H1 (cell line): ENCODE measurements around the gene GNAT1. TPM values are rescaled to one million over a fixed set of nuclear protein-coding genes. Genes with fewer than 3 reads are reported as not detected.

Experiments used
- CTCF ChIA-PET: fragments of 300-600 bp; sonication (Branson Sonifier 250); formaldehyde crosslinking; loops from one replicate; lab custom pipeline; 2021; ENCODE audit not compliant: partially characterized antibody; lab: Charles Lee
- POLR2A ChIA-PET: fragments of 300-600 bp; sonication (Branson Sonifier 250); formaldehyde crosslinking; loops from one replicate; lab custom pipeline; 2021; ENCODE audit warnings: inconsistent platforms; ENCODE audit not compliant: partially characterized antibody; lab: Charles Lee
- DNase-seq, 2 experiments: peaks; one replicate each; pipeline versions ENCODE4 v3.0.0 to v3.0.0-alpha.2; 2010 to 2022; ENCODE audit warnings: low spot score in 2 of 2, low read depth in 1 of 2, mixed read lengths in 1 of 2
- FAIRE-seq: peaks from 2 replicates; lab custom pipeline; 2011; peaks lifted over from hg19 to GRCh38; lab: Jason Lieb, UNC
- H2AFZ ChIP-seq: 2 replicates; pipeline ENCODE4 v1.8.1; 2012; ENCODE audit warnings: low read length, inconsistent platforms
- H2AK5ac ChIP-seq: 2 replicates; pipeline ENCODE4 v1.6.1; 2013; ENCODE audit warnings: low read depth, low read length
- H2BK120ac ChIP-seq: replicated peaks from 2 replicates; pipeline ENCODE3; 2013; ENCODE audit warnings: low read depth, low read length, inconsistent platforms
- H2BK12ac ChIP-seq: 2 replicates; pipeline ENCODE4 v1.6.1; 2013; ENCODE audit warnings: low read depth, low read length
- H2BK15ac ChIP-seq: 2 replicates; pipeline ENCODE4 v1.6.1; 2013; ENCODE audit warnings: low read length
- H2BK20ac ChIP-seq: 2 replicates; pipeline ENCODE4 v1.6.1; 2013; ENCODE audit warnings: low read length
- H2BK5ac ChIP-seq: 2 replicates; pipeline ENCODE4 v1.6.1; 2013; ENCODE audit warnings: low read depth, low read length
- H3K14ac ChIP-seq: 2 replicates; pipeline ENCODE4 v1.6.1; 2013; ENCODE audit warnings: inconsistent platforms; ENCODE audit not compliant: insufficient read length
- H3K18ac ChIP-seq: 2 replicates; pipeline ENCODE4 v1.6.1; 2013; ENCODE audit warnings: low read length; ENCODE audit errors: extremely low read depth
- H3K23ac ChIP-seq: 2 replicates; pipeline ENCODE4 v1.6.1; 2013; ENCODE audit warnings: inconsistent platforms; ENCODE audit not compliant: insufficient read length
- H3K23me2 ChIP-seq: 2 replicates; pipeline ENCODE4 v1.6.1; 2013; ENCODE audit warnings: low read depth, low read length
- H3K27ac ChIP-seq: 2 replicates; pipeline ENCODE4 v1.6.1; 2011; ENCODE audit warnings: low read depth, low read length, inconsistent platforms
- H3K27me3 ChIP-seq, 4 experiments: replicated peaks in 1 of 4; 1 replicate in 1 of 4; 2 replicates in 3 of 4; pipeline versions ENCODE4 v1.6.1 to v1.8.1; 2011 to 2013; ENCODE audit warnings: low read length in 3 of 4, mild to moderate bottlenecking in 3 of 4, inconsistent platforms in 2 of 4, mixed read lengths in 2 of 4, moderate library complexity in 1 of 4; ENCODE audit not compliant: control insufficient read depth in 3 of 4, insufficient read depth in 3 of 4; ENCODE audit errors: extremely low read depth in 1 of 4
- H3K36me3 ChIP-seq, 4 experiments: 2 replicates each; pipeline versions ENCODE4 v1.6.1 to v1.8.1; 2011 to 2013; ENCODE audit warnings: mild to moderate bottlenecking in 4 of 4, low read length in 3 of 4, moderate library complexity in 2 of 4, control low read depth in 1 of 4, inconsistent platforms in 1 of 4; ENCODE audit not compliant: insufficient read depth in 4 of 4, control insufficient read depth in 2 of 4
- H3K4ac ChIP-seq: replicated peaks from 2 replicates; pipeline ENCODE3; 2013; ENCODE audit warnings: low read length, low read depth, mixed read lengths, inconsistent platforms; ENCODE audit not compliant: insufficient read length
- H3K4me1 ChIP-seq, 4 experiments: replicated peaks in 1 of 4; 1 replicate in 1 of 4; 2 replicates in 3 of 4; pipeline versions ENCODE4 v1.6.1 to v1.8.1; 2011 to 2013; ENCODE audit warnings: low read length in 3 of 4, inconsistent platforms in 2 of 4, mixed read lengths in 1 of 4; ENCODE audit not compliant: insufficient read depth in 4 of 4, control insufficient read depth in 3 of 4
- H3K4me2 ChIP-seq, 2 experiments: 2 replicates each; pipeline versions ENCODE4 v1.6.1 to v1.8.1; 2011 to 2013; ENCODE audit warnings: low read depth in 2 of 2, low read length in 2 of 2, control low read depth in 1 of 2, inconsistent platforms in 1 of 2, mild to moderate bottlenecking in 1 of 2; ENCODE audit not compliant: insufficient read depth in 1 of 2
- H3K4me3 ChIP-seq, 4 experiments: fragments of 200-600, 300-600 bp in 1 of 4; sonication (generic), shearing (Covaris generic), sonication (Bioruptor Twin) in 1 of 4; 2 replicates each; pipeline versions ENCODE4 v1.5.1 to v1.8.1; 2011 to 2016; ENCODE audit warnings: low read length in 4 of 4, low read depth in 3 of 4, control low read depth in 2 of 4, inconsistent platforms in 2 of 4, mild to moderate bottlenecking in 2 of 4, mixed read lengths in 1 of 4, moderate library complexity in 1 of 4; ENCODE audit not compliant: insufficient read depth in 2 of 4; ENCODE audit errors: extremely low read depth in 1 of 4
- H3K56ac ChIP-seq: replicated peaks from 2 replicates; pipeline ENCODE3; 2013; ENCODE audit warnings: low read depth, mild to moderate bottlenecking, mixed read lengths, low read length, inconsistent platforms; ENCODE audit not compliant: insufficient read length
- H3K79me1 ChIP-seq: 2 replicates; pipeline ENCODE4 v1.6.1; 2013; ENCODE audit warnings: low read depth, low read length, control low read depth
- H3K79me2 ChIP-seq, 2 experiments: 2 replicates each; pipeline versions ENCODE4 v1.6.1 to v1.8.1; 2012 to 2013; ENCODE audit warnings: low read length in 2 of 2, mild to moderate bottlenecking in 2 of 2, inconsistent platforms in 1 of 2; ENCODE audit not compliant: insufficient read depth in 2 of 2, control insufficient read depth in 1 of 2
- H3K9ac ChIP-seq, 4 experiments: replicated peaks in 1 of 4; 1 replicate in 1 of 4; 2 replicates in 3 of 4; pipeline versions ENCODE4 v1.6.1 to v1.8.1; 2011 to 2013; ENCODE audit warnings: low read depth in 3 of 4, low read length in 3 of 4, control low read depth in 2 of 4, mild to moderate bottlenecking in 2 of 4, moderate library complexity in 2 of 4, inconsistent platforms in 1 of 4; ENCODE audit errors: extremely low read depth in 1 of 4
- H3K9me3 ChIP-seq, 2 experiments: 2 replicates each; pipeline versions ENCODE4 v1.6.1 to v1.8.1; 2012 to 2013; ENCODE audit warnings: mild to moderate bottlenecking in 2 of 2, moderate library complexity in 2 of 2, control low read depth in 1 of 2, inconsistent platforms in 1 of 2, low read depth in 1 of 2, low read length in 1 of 2, mixed read lengths in 1 of 2; ENCODE audit not compliant: insufficient read depth in 2 of 2
- H4K20me1 ChIP-seq, 2 experiments: replicated peaks in 1 of 2; 2 replicates each; pipeline versions ENCODE3 to v1.8.1; 2011 to 2013; ENCODE audit warnings: inconsistent platforms in 2 of 2, low read length in 2 of 2, mild to moderate bottlenecking in 1 of 2; ENCODE audit not compliant: insufficient read depth in 2 of 2, control insufficient read depth in 1 of 2
- H4K5ac ChIP-seq: 2 replicates; pipeline ENCODE4 v1.6.1; 2013; ENCODE audit warnings: low read length, low read depth, mixed read lengths, inconsistent platforms; ENCODE audit not compliant: insufficient read length
- H4K8ac ChIP-seq: 2 replicates; pipeline ENCODE4 v1.8.0; 2013; ENCODE audit warnings: mild to moderate bottlenecking, moderate library complexity, low read length, inconsistent platforms; ENCODE audit not compliant: insufficient read depth; ENCODE audit errors: extremely low read depth
- H4K91ac ChIP-seq: replicated peaks from 2 replicates; pipeline ENCODE3; 2013; ENCODE audit warnings: low read length, mixed read lengths, inconsistent platforms; ENCODE audit not compliant: insufficient read length
- KDM4A ChIP-seq: IDR thresholded peaks from one replicate; pipeline ENCODE4 v1.7.1; 2012; ENCODE audit warnings: low read depth, mild to moderate bottlenecking, moderate library complexity, low read length, inconsistent platforms; ENCODE audit not compliant: severe bottlenecking
- PHF8 ChIP-seq: fragments of 200-600 bp; sonication (generic); conservative IDR thresholded peaks from 2 replicates; pipeline ENCODE4 v1.7.1; 2012; ENCODE audit warnings: low read depth, mild to moderate bottlenecking, inconsistent platforms, low read length, moderate library complexity
- POLR2A ChIP-seq, 2 experiments: IDR thresholded peaks; 1 replicate in 1 of 2; 2 replicates in 1 of 2; pipeline ENCODE4 v1.6.1; 2011; ENCODE audit warnings: low read depth in 2 of 2, low read length in 2 of 2, mild to moderate bottlenecking in 2 of 2; ENCODE audit errors: control extremely low read depth in 1 of 2
- RNF2 ChIP-seq: fragments of 200-900, 300-1000 bp; sonication (generic); IDR thresholded peaks from 2 replicates; pipeline ENCODE4 v1.7.1; 2016; ENCODE audit warnings: borderline replicate concordance, low read depth, mild to moderate bottlenecking, antibody characterized with exemption, low read length; ENCODE audit not compliant: poor library complexity, severe bottlenecking; ENCODE audit errors: missing control alignments
- SUZ12 ChIP-seq: fragments of 200-600 bp; sonication (generic); IDR thresholded peaks from 2 replicates; pipeline ENCODE4 v1.6.1; 2012; ENCODE audit warnings: mild to moderate bottlenecking, inconsistent platforms, low read length, moderate library complexity, mixed read lengths
- TAF1 ChIP-seq: IDR thresholded peaks from 2 replicates; pipeline ENCODE4 v1.6.1; 2011; ENCODE audit warnings: mild to moderate bottlenecking, low read depth, low read length
- YY1 ChIP-seq: IDR thresholded peaks from 2 replicates; pipeline ENCODE4 v1.6.1; 2011; ENCODE audit warnings: low read depth, mild to moderate bottlenecking, low read length
- WGBS, 2 experiments: shearing (Covaris generic) in 1 of 2; methylation state at CpG; one replicate each; pipeline versions ENCODE4 v1.1.6 to v1.1.7; 2013 to 2015; ENCODE audit warnings: low lambda C conversion rate in 2 of 2, mixed read lengths in 2 of 2, inconsistent platforms in 1 of 2, low coverage in 1 of 2, missing lambda C conversion rate in 1 of 2; ENCODE audit not compliant: insufficient replicate concordance in 2 of 2, insufficient coverage in 1 of 2, insufficient read length in 1 of 2; ENCODE audit errors: extremely low coverage in 1 of 2, missing lambda C conversion rate in 1 of 2; 5-methylcytosine and 5-hydroxymethylcytosine counted together
- polyA plus RNA-seq, 7 experiments: library from polyadenylated mRNA; depleted of rRNA in 3 of 7; stranded (reverse) in 5 of 7; unstranded in 2 of 7; fragments of >200 nt in 5 of 7; fragments of 200-250 nt in 2 of 7; gene quantifications; 1 replicate in 5 of 7; 2 replicates in 1 of 7; 4 replicates in 1 of 7; pipeline versions ENCODE4 v1.2.1 to v1.2.3, GENCODE V29; 2011 to 2013; ENCODE audit warnings: missing spikeins in 2 of 7, mixed read lengths in 2 of 7
- total RNA-seq: library from RNA; stranded (reverse); fragmentation: NEBNext Ultra II Directional; extraction: Animal tissue kit (Norgen Biotek cat#: 25700); gene quantifications from 2 replicates; pipeline ENCODE4 v1.2.1, GENCODE V29; 2021
- TF ChIP-seq, protein P1 (sequence below), 3 experiments: IDR thresholded peaks; 1 replicate in 2 of 3; 2 replicates in 1 of 3; pipeline versions ENCODE4 v1.5.1 to v1.6.1; 2011; ENCODE audit warnings: low read length in 3 of 3, mild to moderate bottlenecking in 3 of 3, inconsistent platforms in 2 of 3, low read depth in 1 of 3, moderate library complexity in 1 of 3; ENCODE audit not compliant: insufficient read depth in 1 of 3; ENCODE audit errors: control extremely low read depth in 1 of 3

The GNAT1 gene
- total and polyA plus RNA-seq, 2 of the 8 experiments (the other 6 are each of a cell fraction or from before 2014, with no cell fraction given) = 0.08 TPM; not detected in 1

DNA sequence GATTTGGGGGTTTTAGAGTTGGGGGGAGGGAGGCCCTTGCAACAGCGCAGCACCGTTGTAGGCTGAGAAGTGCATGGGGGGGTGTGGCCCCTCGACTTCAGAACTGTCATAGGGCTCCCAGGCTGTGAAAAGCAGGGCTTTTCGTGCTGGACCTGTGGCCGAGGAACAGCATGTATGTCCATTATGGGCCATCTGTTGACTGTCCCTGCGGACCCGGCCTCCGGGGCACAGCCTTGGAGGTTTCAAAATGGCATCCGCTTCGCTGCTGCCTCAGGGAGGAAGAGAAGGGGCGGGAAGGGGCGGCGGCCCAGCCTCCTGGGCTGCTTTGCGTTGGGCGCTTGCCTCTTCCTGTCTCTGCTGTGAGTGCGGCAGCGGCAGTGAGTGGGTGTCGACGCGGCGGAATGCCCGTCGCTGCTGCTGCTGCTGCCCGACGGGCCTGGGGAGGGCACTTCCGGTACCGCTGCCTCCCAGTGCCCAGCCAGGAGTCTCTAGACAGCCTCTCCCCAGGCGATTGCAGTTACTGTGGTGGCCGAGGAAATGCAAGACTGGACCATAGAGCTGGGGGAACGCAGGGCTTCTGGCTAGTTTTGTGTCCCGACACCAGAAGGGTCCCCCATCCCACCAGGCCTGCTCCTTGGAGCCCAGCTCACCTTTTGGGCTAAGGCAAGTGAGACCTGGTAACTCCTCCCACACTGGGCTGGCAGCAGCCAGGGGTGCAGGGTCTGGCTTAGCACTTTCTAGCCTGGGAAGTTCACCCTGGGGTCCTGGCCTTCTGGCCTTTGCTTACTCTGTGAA lies 46.5 kb downstream of the GNAT1 start:
- WGBS, 2 experiments = 26% methylated on average over 31 of the region's 31 CpGs; no CpG with 5 or more reads in 1 of the 2 experiments
- peak overlapping the region; percentile 65 for H4K5ac ChIP-seq
- ChIA-PET POLR2A (interaction anchor here (0.7 to 4.1 kb wide), 13 partner anchors 8 to 1466 kb away, joined by 3 to 33 read pairs (median 4); partner anchors contain the start of genes HYAL3, IFRD2 and NAA80), CTCF (interaction anchor here (0.6 to 53.5 kb wide), 5 partner anchors 16 to 117 kb away, joined by 3 to 2149 read pairs (median 121); partner anchors contain the start of genes GNAI2, GNAT1, LSMEM2 and SEMA3B)
- H2BK120ac ChIP-seq = no peak overlapping the region
- H3K23ac ChIP-seq = no peak overlapping the region
- peak overlapping the region; percentile 46; the same call in 1 of the 2 replicates for H2BK15ac ChIP-seq
- peak overlapping the region; percentile 57 for H3K4ac ChIP-seq
- H3K27me3 ChIP-seq = no peaks in the 10 kb centered on the region; a peak in 1 of 7 replicates
- peak overlapping the region; percentile 90 for H3K18ac ChIP-seq
- no peak overlapping the region for H2AFZ ChIP-seq
- no peak overlapping the region for H3K14ac ChIP-seq
- H3K9me3 ChIP-seq = no peaks in the 10 kb centered on the region
- H2BK5ac ChIP-seq = peak overlapping the region; percentile 92; the same call in 1 of the 2 replicates
- no peak overlapping the region for H4K91ac ChIP-seq
- H3K4me1 ChIP-seq = peaks cover 6 to 58% (median 54%) of the 10 kb centered on the region in 4 experiments
- peak in 1 of 2 experiments; percentile 65 for DNase-seq
- H3K9ac ChIP-seq = peak overlapping the region in 3 of 4 experiments; percentile 6 to 49 (median 48); a peak in 3 of 7 replicates
- H2AK5ac ChIP-seq = 0 out of 2 replicates have a peak overlapping the region, but pooled peaks have one; percentile 65
- peak overlapping the region; percentile 82 to 96 for H3K4me2 ChIP-seq
- no peak overlapping the region for H3K27ac ChIP-seq
- no peaks in the 10 kb centered on the region for H3K36me3 ChIP-seq
- H3K79me2 ChIP-seq = peaks cover 25 to 65% of the 10 kb centered on the region in 2 experiments
- peaks cover 13 to 41% of the 10 kb centered on the region in 2 experiments for H4K20me1 ChIP-seq
- no peak overlapping the region for H3K56ac ChIP-seq
- FAIRE-seq = no peak
- no peak overlapping the region for H4K8ac ChIP-seq
- peak overlapping the region; percentile 72; the same call in 1 of the 2 replicates for H2BK12ac ChIP-seq
- peak overlapping the region; percentile 86 to 93 (median 90) for H3K4me3 ChIP-seq
- no peak overlapping the region for H2BK20ac ChIP-seq
- H3K79me1 ChIP-seq = peaks cover 16% of the 10 kb centered on the region
- H3K23me2 ChIP-seq = peaks cover 21% of the 10 kb centered on the region; the same call in 1 of the 2 replicates
- TF ChIP-seq POLR2A (IDR thresholded peaks at IDR 0.05; ENCODE audit: control extremely low read depth in 1 of 2, low read depth in 2 of 2, low read length in 2 of 2) (peak in 1 of 2 experiments; percentile 40; a peak in 2 of 3 replicates), RNF2 (no peak), SUZ12 (no peak), YY1 (peak; percentile 82), TAF1 (peak; percentile 53), PHF8 (no peak), KDM4A (no peak)
- TF ChIP-seq, protein P1, sequence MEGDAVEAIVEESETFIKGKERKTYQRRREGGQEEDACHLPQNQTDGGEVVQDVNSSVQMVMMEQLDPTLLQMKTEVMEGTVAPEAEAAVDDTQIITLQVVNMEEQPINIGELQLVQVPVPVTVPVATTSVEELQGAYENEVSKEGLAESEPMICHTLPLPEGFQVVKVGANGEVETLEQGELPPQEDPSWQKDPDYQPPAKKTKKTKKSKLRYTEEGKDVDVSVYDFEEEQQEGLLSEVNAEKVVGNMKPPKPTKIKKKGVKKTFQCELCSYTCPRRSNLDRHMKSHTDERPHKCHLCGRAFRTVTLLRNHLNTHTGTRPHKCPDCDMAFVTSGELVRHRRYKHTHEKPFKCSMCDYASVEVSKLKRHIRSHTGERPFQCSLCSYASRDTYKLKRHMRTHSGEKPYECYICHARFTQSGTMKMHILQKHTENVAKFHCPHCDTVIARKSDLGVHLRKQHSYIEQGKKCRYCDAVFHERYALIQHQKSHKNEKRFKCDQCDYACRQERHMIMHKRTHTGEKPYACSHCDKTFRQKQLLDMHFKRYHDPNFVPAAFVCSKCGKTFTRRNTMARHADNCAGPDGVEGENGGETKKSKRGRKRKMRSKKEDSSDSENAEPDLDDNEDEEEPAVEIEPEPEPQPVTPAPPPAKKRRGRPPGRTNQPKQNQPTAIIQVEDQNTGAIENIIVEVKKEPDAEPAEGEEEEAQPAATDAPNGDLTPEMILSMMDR (IDR thresholded peaks at IDR 0.05; ENCODE audit: control extremely low read depth in 1 of 3, insufficient read depth in 1 of 3, low read depth in 1 of 3, low read length in 3 of 3) = no peak
